Forelimb muscle (tissue), 1 donor: ENCODE measurements around the gene ZNF727. TPM values are rescaled to one million over a fixed set of nuclear protein-coding genes. Genes with fewer than 3 reads are reported as not detected.
"Not testable (repeated sequence)": the region's sequence is repeated elsewhere in the genome, so short reads cannot be mapped to it uniquely, and the experiment has no call there.

ENCODE experiments used
- DNase-seq: peaks from one replicate; pipeline ENCODE4 v3.0.0-alpha.2; 2013; ENCODE audit warnings: low read depth
- polyA plus RNA-seq: library from polyadenylated mRNA; unstranded; fragments of 120-200 nt; gene quantifications from one replicate; pipeline ENCODE4 v1.2.1, GENCODE V29; 2013; ENCODE audit not compliant: insufficient read length

ZNF727 gene
- 0.11 TPM for polyA plus RNA-seq

- no peak for DNase-seq
Observed at GRCh38 chr7:64045301-64046040, at the start of gene ZNF727. Gene ZNF727, plus strand, starts transcription at chr7:64045434. Its CDS starts 188 bp downstream, at chr7:64045622.

DNA sequence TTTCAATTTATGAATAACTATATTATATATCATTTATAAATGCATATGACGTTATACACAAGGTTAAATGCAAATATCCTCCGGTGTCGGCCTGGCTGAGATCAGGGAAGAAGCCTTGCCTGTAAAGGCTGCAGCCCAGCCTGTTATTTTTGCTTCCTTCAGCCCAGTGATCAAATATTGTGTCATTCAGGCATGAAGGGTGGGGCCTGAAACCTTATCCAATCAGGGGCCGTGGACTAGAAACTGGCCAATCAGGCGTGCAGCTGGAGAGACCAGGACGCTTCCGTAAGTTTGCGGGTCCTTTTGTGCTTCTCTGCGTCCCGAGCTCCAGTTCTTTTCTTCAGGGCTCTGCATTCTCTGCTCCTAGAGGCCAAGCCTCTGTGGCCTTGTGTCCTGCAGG is 46.7 kb upstream of the ZNF727 start, which contains the start of gene ZNF722:
Gene ZNF722, plus strand, starts transcription at position 301 of the 400 bp plus-strand sequence. CDS start 113 bp downstream, outside the sequence.
- no peak for DNase-seq

DNA sequence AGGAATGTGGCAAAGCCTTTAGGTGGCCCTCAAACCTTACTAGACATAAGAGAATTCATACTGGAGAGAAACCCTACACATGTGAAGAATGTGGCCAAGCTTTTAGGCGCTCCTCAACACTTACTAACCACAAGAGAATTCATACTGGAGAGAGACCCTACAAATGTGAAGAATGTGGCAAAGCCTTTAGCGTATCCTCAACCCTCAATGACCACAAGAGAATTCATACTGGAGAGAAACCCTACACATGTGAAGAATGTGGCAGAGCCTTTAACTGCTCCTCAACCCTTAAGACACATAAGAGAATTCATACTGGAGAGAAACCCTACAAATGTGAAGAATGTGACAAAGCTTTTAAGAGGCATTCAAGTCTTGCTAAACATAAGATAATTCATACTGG is 29.7 kb upstream of the ZNF727 start:
- not testable (repeated sequence) for DNase-seq

GRCh38 chr7:64035388-64035787 is 9.8 kb upstream of the ZNF727 start:
- DNase-seq: no peak

- no peak for DNase-seq
Observed at GRCh38 chr7:64037095-64037494, 8.1 kb upstream of the ZNF727 start.

GRCh38 chr7:64046041-64046389 is 781 bp downstream of the ZNF727 start:
- no peak for DNase-seq

DNA sequence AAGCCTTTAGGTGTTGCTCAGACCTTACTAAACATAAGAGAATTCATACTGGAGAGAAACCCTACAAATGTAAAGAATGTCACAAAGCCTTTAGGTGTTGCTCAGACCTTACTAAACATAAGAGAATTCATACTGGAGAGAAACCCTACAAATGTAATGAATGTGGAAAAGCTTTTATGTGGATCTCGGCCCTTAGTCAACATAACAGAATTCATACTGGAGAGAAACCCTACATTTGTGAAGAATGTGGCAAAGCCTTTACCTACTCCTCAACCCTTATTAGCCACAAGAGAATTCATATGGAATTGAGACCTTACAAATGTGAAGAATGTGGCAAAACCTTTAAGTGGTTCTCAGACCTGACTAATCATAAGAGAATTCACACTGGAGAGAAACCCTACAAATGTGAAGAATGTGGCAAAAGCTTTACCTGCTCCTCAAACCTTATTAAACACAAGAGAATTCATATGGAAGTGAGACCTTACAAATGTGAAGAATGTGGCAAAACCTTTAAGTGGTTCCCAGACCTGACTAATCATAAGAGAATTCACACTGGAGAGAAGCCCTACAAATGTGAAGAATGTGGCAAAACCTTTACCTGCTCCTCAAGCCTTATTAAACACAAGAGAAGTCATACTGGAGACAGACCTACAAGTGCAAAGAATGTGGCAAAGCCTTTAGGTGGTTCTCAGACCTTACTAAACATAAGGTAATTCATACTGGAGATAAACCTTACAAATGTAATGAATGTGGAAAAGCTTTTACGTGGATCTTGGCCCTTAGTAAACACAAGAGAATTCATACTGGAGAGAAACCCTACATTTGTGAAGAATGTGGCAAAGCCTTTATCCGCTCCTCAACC is 32.8 kb downstream of the ZNF727 start:
- not testable (repeated sequence) for DNase-seq

DNA sequence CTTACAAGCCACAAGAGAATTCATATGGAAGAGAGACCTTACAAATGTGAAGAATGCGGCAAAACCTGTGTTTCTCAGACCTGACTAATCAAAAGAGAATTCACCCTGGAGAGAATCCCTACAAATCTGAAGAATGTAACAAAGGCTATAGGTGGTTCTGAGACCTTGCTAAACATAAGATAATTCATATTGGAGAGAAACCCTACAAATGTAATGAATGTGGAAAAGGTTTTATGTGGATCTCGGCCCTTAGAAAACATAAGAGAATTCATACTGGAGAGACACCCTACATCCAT is 33.4 kb downstream of the ZNF727 start:
- DNase-seq: no peak

- DNase-seq: no peak
Observed at GRCh38 chr7:64087501-64087900, 42.3 kb downstream of the ZNF727 start.

DNA sequence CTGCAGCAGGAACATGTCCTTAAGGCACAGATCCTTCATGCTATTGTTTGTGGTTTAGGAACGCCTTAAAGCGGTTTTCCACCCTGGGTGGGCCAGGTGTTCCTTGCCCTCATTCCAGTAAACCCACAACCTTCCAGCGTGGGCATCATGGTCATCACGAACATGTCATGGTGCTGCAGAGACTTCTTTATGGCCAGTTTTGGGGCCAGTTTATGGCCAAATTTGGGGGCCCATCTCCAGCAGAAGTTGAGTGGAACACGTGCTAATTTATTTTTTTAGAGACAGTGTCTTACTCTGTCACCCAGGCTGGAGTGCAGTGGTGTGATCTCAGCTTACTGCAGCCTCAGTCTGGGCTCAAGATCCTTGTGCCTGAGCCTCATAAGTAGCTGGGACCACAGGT is 43.6 kb downstream of the ZNF727 start:
- DNase-seq: not testable (repeated sequence)

Other genes with a start within 250 kb of the ZNF727 start
- gene ZNF722, start 46.6 kb upstream of the ZNF727 start, polyA plus RNA-seq: not detected
- not detected for gene ZNF735, start 161.8 kb downstream of the ZNF727 start, polyA plus RNA-seq
- gene ZNF679, start 183.0 kb downstream of the ZNF727 start, polyA plus RNA-seq: not detected